GM23248 (cell line): ENCODE data around the gene MCOLN1. TPM values are rescaled to one million over a fixed set of nuclear protein-coding genes. Genes with fewer than 3 reads are reported as not detected.

Experiments
- DNase-seq: peaks from one replicate; pipeline ENCODE4 v3.0.0-alpha.2; 2015
- H2AFZ ChIP-seq: fragments of 200-600 bp; sonication (generic); 2 replicates; pipeline ENCODE4 v1.6.1; 2016; ENCODE audit warnings: antibody characterized with exemption
- H3F3A ChIP-seq: fragments of 200-600 bp; sonication (generic); 2 replicates; pipeline ENCODE4 v1.6.1; 2016; ENCODE audit warnings: mild to moderate bottlenecking, antibody characterized with exemption, mixed run types; ENCODE audit not compliant: insufficient read depth
- H3K27ac ChIP-seq: fragments of 200-600 bp; sonication (generic); 2 replicates; pipeline ENCODE4 v1.5.1; 2016; ENCODE audit warnings: mild to moderate bottlenecking
- H3K27me3 ChIP-seq: fragments of 200-600 bp; sonication (generic); replicated peaks from 2 replicates; pipeline ENCODE4 v1.6.1; 2016; ENCODE audit warnings: mild to moderate bottlenecking; ENCODE audit not compliant: insufficient read depth
- H3K36me3 ChIP-seq: fragments of 200-600 bp; sonication (generic); 2 replicates; pipeline ENCODE4 v1.6.1; 2016; ENCODE audit warnings: low read depth, mild to moderate bottlenecking
- H3K4me1 ChIP-seq: fragments of 200-600 bp; sonication (generic); 2 replicates; pipeline ENCODE4 v1.6.1; 2016; ENCODE audit warnings: mild to moderate bottlenecking; ENCODE audit not compliant: insufficient read depth
- H3K4me2 ChIP-seq: fragments of 200-600 bp; sonication (generic); one replicate; pipeline ENCODE4 v1.6.1; 2016; ENCODE audit warnings: mild to moderate bottlenecking; ENCODE audit not compliant: unreplicated experiment
- H3K4me3 ChIP-seq: fragments of 200-600 bp; sonication (generic); 2 replicates; pipeline ENCODE4 v1.5.1; 2016; ENCODE audit warnings: mild to moderate bottlenecking
- H3K79me2 ChIP-seq: fragments of 200-600 bp; sonication (generic); 2 replicates; pipeline ENCODE4 v1.6.1; 2016; ENCODE audit warnings: mild to moderate bottlenecking; ENCODE audit not compliant: insufficient read depth
- H3K9ac ChIP-seq: fragments of 200-600 bp; sonication (generic); 2 replicates; pipeline ENCODE4 v1.6.1; 2016; ENCODE audit warnings: mild to moderate bottlenecking
- H3K9me2 ChIP-seq: fragments of 200-600 bp; sonication (generic); 2 replicates; pipeline ENCODE4 v1.6.1; 2016; ENCODE audit warnings: mixed run types, mild to moderate bottlenecking, moderate library complexity; ENCODE audit not compliant: insufficient read depth
- H3K9me3 ChIP-seq: fragments of 200-600 bp; sonication (generic); one replicate; pipeline ENCODE4 v1.6.1; 2017; ENCODE audit warnings: low read depth
- H4K20me1 ChIP-seq: fragments of 200-600 bp; sonication (generic); 2 replicates; pipeline ENCODE4 v1.6.0; 2016; ENCODE audit not compliant: insufficient read depth
- EZH2 ChIP-seq: fragments of 200-600 bp; sonication (generic); IDR thresholded peaks from 2 replicates; pipeline ENCODE4 v1.6.1; 2018; ENCODE audit warnings: antibody characterized with exemption, mild to moderate bottlenecking; ENCODE audit not compliant: insufficient read depth, poor library complexity, severe bottlenecking
- EZH2phosphoT487 ChIP-seq: fragments of 200-600 bp; sonication (generic); IDR thresholded peaks from 2 replicates; pipeline ENCODE4 v1.6.1; 2018; ENCODE audit warnings: antibody characterized with exemption, moderate library complexity, mild to moderate bottlenecking, low read depth; ENCODE audit not compliant: insufficient read depth
- WGBS, 2 experiments: methylation state at CpG; one replicate each; pipeline ENCODE4 v1.1.6; 2015 to 2017; ENCODE audit warnings: low lambda C conversion rate in 2 of 2, low coverage in 1 of 2; ENCODE audit errors: missing lambda C conversion rate in 2 of 2; 5-methylcytosine and 5-hydroxymethylcytosine counted together
- in situ Hi-C: fragments of 300-500 bp; cut with MboI; formaldehyde crosslinking; loops from 2 replicates; pipeline ENCODE4 v1.15.0; 2020
- polyA plus RNA-seq: library from polyadenylated mRNA; unstranded; fragments of >200 nt; fragmentation: Nextera tagmentation; extraction: Ambion mirVana; gene quantifications from 2 replicates; pipeline ENCODE4 v1.2.1, GENCODE V29; 2016
- total RNA-seq: library from RNA; depleted of rRNA; stranded (reverse); fragments of >200 nt; shearing (Covaris generic); gene quantifications from 2 replicates; pipeline ENCODE4 v1.2.3, GENCODE V29; 2014

MCOLN1 gene
- total and polyA plus RNA-seq, 2 experiments from 2014 or later: 4.9 to 28.6 TPM

DNA sequence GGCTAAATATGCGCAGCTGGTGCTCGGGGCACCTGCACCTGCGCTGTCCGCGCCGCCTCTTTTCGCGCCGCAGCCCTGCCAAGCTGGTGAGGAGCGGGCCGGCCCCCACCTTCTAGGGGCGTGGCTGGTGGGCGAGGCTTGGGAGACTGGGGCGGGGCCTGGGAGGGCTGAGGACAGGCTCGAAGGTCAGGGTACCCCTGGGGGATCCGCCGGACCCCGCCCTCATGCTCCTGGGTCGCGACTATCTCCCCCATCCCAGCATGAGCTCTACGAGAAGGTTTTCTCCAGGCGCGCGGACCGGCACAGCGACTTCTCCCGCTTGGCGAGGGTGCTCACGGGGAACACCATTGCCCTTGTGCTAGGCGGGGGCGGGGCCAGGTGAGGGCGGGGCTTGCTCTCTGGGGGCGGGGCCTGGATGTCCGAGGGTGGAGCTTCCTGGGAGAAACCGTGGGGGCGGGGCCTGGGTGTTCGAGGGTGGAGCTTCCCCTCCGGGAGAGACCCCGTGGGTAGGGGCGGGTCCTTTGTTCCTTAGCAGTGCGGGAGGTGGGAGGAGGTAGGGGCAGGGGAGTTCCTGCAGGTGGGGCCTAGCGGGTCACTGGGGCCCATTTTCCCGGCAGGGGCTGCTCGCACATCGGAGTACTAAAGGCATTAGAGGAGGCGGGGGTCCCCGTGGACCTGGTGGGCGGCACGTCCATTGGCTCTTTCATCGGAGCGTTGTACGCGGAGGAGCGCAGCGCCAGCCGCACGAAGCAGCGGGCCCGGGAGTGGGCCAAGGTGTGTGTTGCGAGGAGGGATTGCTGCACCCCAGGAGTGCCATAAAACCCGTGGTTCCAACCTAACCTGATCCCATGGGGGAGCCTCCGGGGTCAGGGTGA, 32.8 kb downstream of the MCOLN1 start:
- no peaks in the 10 kb centered on the region for H4K20me1 ChIP-seq
- no peaks in the 10 kb centered on the region for H3K9me2 ChIP-seq
- no peaks in the 10 kb centered on the region for H3K27me3 ChIP-seq
- peaks cover 8% of the 10 kb centered on the region; the same call in 1 of the 2 replicates for H3K36me3 ChIP-seq
- H3K4me3 ChIP-seq: no peak overlapping the region
- no peak overlapping the region for H3K27ac ChIP-seq
- no peaks in the 10 kb centered on the region for H3K79me2 ChIP-seq
- no peak overlapping the region for H2AFZ ChIP-seq
- in situ Hi-C loops: no loop called here
- no peak overlapping the region for H3K4me2 ChIP-seq
- no peaks in the 10 kb centered on the region for H3F3A ChIP-seq
- TF ChIP-seq EZH2phosphoT487: no peak
- no peak for TF ChIP-seq EZH2
- WGBS, 2 experiments: 75 to 91% methylated on average over 23 to 62 of the region's 62 CpGs
- H3K4me1 ChIP-seq: no peaks in the 10 kb centered on the region
- no peaks in the 10 kb centered on the region for H3K9me3 ChIP-seq
- no peak overlapping the region for H3K9ac ChIP-seq
- peak; percentile 56 for DNase-seq

DNA sequence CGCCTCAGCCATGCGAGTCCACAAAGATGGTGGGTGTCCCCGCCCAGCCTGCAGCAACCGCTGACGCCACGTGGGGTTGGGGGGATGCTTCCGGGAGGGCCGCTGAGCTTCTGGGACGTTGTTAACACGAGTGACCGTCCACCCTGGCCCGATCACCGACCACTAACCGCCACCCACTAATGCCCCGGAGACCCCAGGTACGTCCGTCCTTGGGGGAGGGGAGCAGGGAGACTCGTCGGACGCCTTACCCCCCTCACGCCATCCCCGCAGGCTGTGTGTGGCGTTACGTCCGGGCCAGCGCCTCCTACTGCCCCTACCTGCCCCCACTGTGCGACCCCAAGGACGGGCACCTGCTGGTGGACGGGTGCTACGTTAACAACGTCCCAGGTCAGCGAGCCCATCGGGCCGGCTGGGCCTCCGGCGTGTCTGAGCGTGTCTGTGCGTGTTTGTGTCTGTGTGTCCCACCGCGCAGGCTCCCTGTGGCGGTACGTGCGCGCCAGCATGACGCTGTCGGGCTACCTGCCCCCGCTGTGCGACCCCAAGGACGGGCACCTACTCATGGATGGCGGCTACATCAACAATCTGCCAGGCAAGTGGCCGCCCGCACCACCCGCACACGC, 34.4 kb downstream of the MCOLN1 start:
- TF ChIP-seq EZH2: no peak
- TF ChIP-seq EZH2phosphoT487: no peak
- Histone ChIP-seq H3K4me3 (no peak overlapping the region), H3K36me3 (peaks cover 4% of the 10 kb centered on the region; the same call in 1 of the 2 replicates), H3K9ac (no peak overlapping the region), H3K9me2 (no peaks in the 10 kb centered on the region), H3K9me3 (no peaks in the 10 kb centered on the region), H3K79me2 (no peaks in the 10 kb centered on the region), H3K27ac (no peak overlapping the region), H3K4me2 (no peak overlapping the region), H4K20me1 (no peaks in the 10 kb centered on the region), H3K4me1 (no peaks in the 10 kb centered on the region), H3F3A (no peaks in the 10 kb centered on the region), H3K27me3 (no peaks in the 10 kb centered on the region), H2AFZ (no peak overlapping the region)
- in situ Hi-C loops: no loop called here
- 96 to 97% methylated on average over 41 to 54 of the region's 54 CpGs for WGBS, 2 experiments
- no peak for DNase-seq

DNA sequence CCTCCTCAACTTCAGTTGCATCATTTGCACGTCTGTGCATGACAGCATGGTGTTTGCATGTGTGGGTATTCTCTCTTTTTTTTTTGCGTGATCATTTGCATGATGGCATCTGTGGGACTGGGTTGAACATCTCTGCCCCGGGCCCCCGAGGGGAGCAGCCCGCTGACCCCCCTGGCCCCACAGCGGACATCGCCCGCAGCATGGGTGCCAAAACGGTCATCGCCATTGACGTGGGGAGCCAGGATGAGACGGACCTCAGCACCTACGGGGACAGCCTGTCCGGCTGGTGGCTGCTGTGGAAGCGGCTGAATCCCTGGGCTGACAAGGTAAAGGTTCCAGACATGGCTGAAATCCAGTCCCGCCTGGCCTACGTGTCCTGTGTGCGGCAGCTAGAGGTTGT, 36.2 kb downstream of the MCOLN1 start:
- H3K4me3 ChIP-seq: no peak overlapping the region
- no peak for TF ChIP-seq EZH2
- TF ChIP-seq EZH2phosphoT487: no peak
- no peak overlapping the region for H2AFZ ChIP-seq
- H3F3A ChIP-seq: no peaks in the 10 kb centered on the region
- H3K27me3 ChIP-seq: no peaks in the 10 kb centered on the region
- H3K27ac ChIP-seq: no peak overlapping the region
- H3K36me3 ChIP-seq: peaks cover 4% of the 10 kb centered on the region; the same call in 1 of the 2 replicates
- no peak overlapping the region for H3K9ac ChIP-seq
- no peak for DNase-seq
- no peaks in the 10 kb centered on the region for H4K20me1 ChIP-seq
- H3K9me2 ChIP-seq: no peaks in the 10 kb centered on the region
- 88 to 91% methylated on average over 17 to 18 of the region's 18 CpGs for WGBS, 2 experiments
- no peak overlapping the region for H3K4me2 ChIP-seq
- no peaks in the 10 kb centered on the region for H3K79me2 ChIP-seq
- in situ Hi-C loops: no loop called here
- no peaks in the 10 kb centered on the region for H3K9me3 ChIP-seq
- no peaks in the 10 kb centered on the region for H3K4me1 ChIP-seq

DNA sequence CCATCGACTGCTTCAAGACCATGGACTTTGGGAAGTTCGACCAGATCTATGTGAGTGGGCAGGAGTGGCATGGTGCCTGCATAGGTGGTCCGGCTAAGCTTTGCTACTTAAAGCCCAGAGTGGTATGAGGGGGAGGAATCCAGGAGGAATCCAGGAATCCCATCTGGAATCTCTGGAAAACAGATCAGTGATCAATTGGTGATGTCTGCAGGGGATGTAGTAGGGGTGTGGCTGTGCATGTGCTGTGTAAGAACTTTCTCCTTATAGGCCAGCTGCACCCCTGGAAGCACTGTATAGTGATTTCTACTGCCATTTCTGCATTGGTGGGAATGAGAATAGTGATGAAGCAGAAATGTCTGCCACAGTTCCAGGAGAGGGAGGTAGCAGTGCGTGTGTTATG, 36.7 kb downstream of the MCOLN1 start:
- no peak overlapping the region for H2AFZ ChIP-seq
- DNase-seq: no peak
- 83 to 89% methylated on average over 4 of the region's 4 CpGs for WGBS, 2 experiments

More for the DNA sequence above, 36.7 kb downstream of the MCOLN1 start:
- H3K9me2 ChIP-seq: no peaks in the 10 kb centered on the region
- no peaks in the 10 kb centered on the region for H3K9me3 ChIP-seq
- H3K27me3 ChIP-seq: no peaks in the 10 kb centered on the region
- no peaks in the 10 kb centered on the region for H3K4me1 ChIP-seq
- H3K36me3 ChIP-seq: peaks cover 4% of the 10 kb centered on the region; the same call in 1 of the 2 replicates
- H3K9ac ChIP-seq: no peak overlapping the region
- H3F3A ChIP-seq: no peaks in the 10 kb centered on the region
- in situ Hi-C loops: no loop called here
- no peak overlapping the region for H3K27ac ChIP-seq
- H4K20me1 ChIP-seq: no peaks in the 10 kb centered on the region
- H3K4me2 ChIP-seq: no peak overlapping the region
- H3K4me3 ChIP-seq: no peak overlapping the region
- TF ChIP-seq EZH2: no peak
- TF ChIP-seq EZH2phosphoT487: no peak
- no peaks in the 10 kb centered on the region for H3K79me2 ChIP-seq
